GM18505 (cell line): Measurements from ENCODE around the gene POLR1G.
A peak's percentile ranks its signal among the peaks of the same experiment; 100 is the strongest.

Source experiments
- ATAC-seq: cut with Tn5 transposase; IDR thresholded peaks from one replicate; pipeline ENCODE4 v1.9.1; 2021; ENCODE audit not compliant: unreplicated experiment
- POLR2A ChIP-seq: IDR thresholded peaks from 4 replicates; pipeline ENCODE4 v1.6.1; 2011; ENCODE audit warnings: borderline replicate concordance; ENCODE audit not compliant: insufficient read depth, insufficient read length; ENCODE audit errors: extremely low read depth

Gene POLR1G

GRCh38 chr19:45451131-45451849 lies 44.8 kb downstream of the POLR1G start:
- TF ChIP-seq POLR2A = no peak
- peak; percentile 9 for ATAC-seq

GRCh38 chr19:45451850-45452387 lies 45.5 kb downstream of the POLR1G start:
- TF ChIP-seq POLR2A = no peak
- ATAC-seq = no peak

- no peak for TF ChIP-seq POLR2A
- ATAC-seq = peak; percentile 40
Observed at GRCh38 chr19:45455707-45456499, 49.5 kb downstream of the POLR1G start.

- no peak for ATAC-seq
- no peak for TF ChIP-seq POLR2A
Observed at GRCh38 chr19:45456500-45456815, 50.0 kb downstream of the POLR1G start.

GRCh38 chr19:45457776-45458175 lies 51.3 kb downstream of the POLR1G start:
- no peak for ATAC-seq

More at GRCh38 chr19:45457776-45458175, 51.3 kb downstream of the POLR1G start:
- no peak for TF ChIP-seq POLR2A
